GM23248 (cell line): ENCODE data around the gene OR2H2.

Source experiments
- EZH2 ChIP-seq: fragments of 200-600 bp; sonication (generic); IDR thresholded peaks from 2 replicates; pipeline ENCODE4 v1.6.1; 2018; ENCODE audit warnings: antibody characterized with exemption, mild to moderate bottlenecking; ENCODE audit not compliant: insufficient read depth, poor library complexity, severe bottlenecking
- EZH2phosphoT487 ChIP-seq: fragments of 200-600 bp; sonication (generic); IDR thresholded peaks from 2 replicates; pipeline ENCODE4 v1.6.1; 2018; ENCODE audit warnings: antibody characterized with exemption, moderate library complexity, mild to moderate bottlenecking, low read depth; ENCODE audit not compliant: insufficient read depth

- TF ChIP-seq EZH2, result no peak
- TF ChIP-seq EZH2phosphoT487, result no peak
Measured at GRCh38 chr6:29602564-29603361, 17.8 kb downstream of the OR2H2 start.
